Parathyroid adenoma (tissue), 2 donors: ENCODE measurements around the gene TMED1.
A peak's percentile ranks its signal among the peaks of the same experiment; 100 is the strongest.
"Not testable (repeated sequence)": the region's sequence is repeated elsewhere in the genome, so short reads cannot be mapped to it uniquely, and the experiment has no call there.

Experiments used
- H2AFZ ChIP-seq: fragments of 300-600 bp; sonication (generic); one replicate; pipeline ENCODE4 v1.7.0; 2017; ENCODE audit warnings: antibody characterized with exemption, mild to moderate bottlenecking
- H3K27ac ChIP-seq: fragments of 300-600 bp; sonication (generic); one replicate; pipeline ENCODE4 v1.7.0; 2017
- H3K27me3 ChIP-seq: fragments of 300-600 bp; sonication (generic); one replicate; pipeline ENCODE4 v1.7.0; 2017; ENCODE audit warnings: low read length; ENCODE audit not compliant: control insufficient read depth, insufficient read depth
- H3K36me3 ChIP-seq: fragments of 300-600 bp; sonication (generic); one replicate; pipeline ENCODE4 v1.7.0; 2017; ENCODE audit warnings: low read length; ENCODE audit not compliant: control insufficient read depth, insufficient read depth
- H3K4me1 ChIP-seq: fragments of 300-600 bp; sonication (generic); one replicate; pipeline ENCODE4 v1.7.0; 2017; ENCODE audit warnings: control low read depth
- H3K4me2 ChIP-seq: fragments of 300-600 bp; sonication (generic); one replicate; pipeline ENCODE4 v1.7.0; 2017; ENCODE audit warnings: low read length
- H3K4me3 ChIP-seq: fragments of 300-600 bp; sonication (generic); one replicate; pipeline ENCODE4 v1.7.0; 2017; ENCODE audit warnings: low read depth, low read length
- H3K79me2 ChIP-seq: fragments of 300-600 bp; sonication (generic); one replicate; pipeline ENCODE4 v1.7.0; 2017; ENCODE audit warnings: control low read depth
- H3K9ac ChIP-seq: fragments of 300-600 bp; sonication (generic); one replicate; pipeline ENCODE4 v1.7.0; 2017; ENCODE audit warnings: mild to moderate bottlenecking
- H3K9me3 ChIP-seq: fragments of 300-600 bp; sonication (generic); one replicate; pipeline ENCODE4 v1.7.0; 2017; ENCODE audit warnings: low read length; ENCODE audit not compliant: control insufficient read depth
- CTCF ChIP-seq: fragments of 300-600 bp; sonication (generic); IDR thresholded peaks from one replicate; pipeline ENCODE4 v1.7.0; 2017; ENCODE audit warnings: antibody characterized with exemption, mild to moderate bottlenecking
- donor health status: primary hyperparathyroidism.

TMED1 gene

GRCh38 chr19:10862561-10863106 lies 26.6 kb upstream of the TMED1 start:
- Histone ChIP-seq H3K9ac (no peak overlapping the region), H2AFZ (peak overlapping the region; percentile 24), H3K4me2 (no peak overlapping the region), H3K4me1 (no peaks in the 10 kb centered on the region), H3K27ac (no peak overlapping the region), H3K79me2 (no peaks in the 10 kb centered on the region), H3K36me3 (no peaks in the 10 kb centered on the region), H3K9me3 (no peaks in the 10 kb centered on the region), H3K4me3 (no peak overlapping the region), H3K27me3 (no peaks in the 10 kb centered on the region)
- TF ChIP-seq CTCF: no peak

GRCh38 chr19:10861103-10861651 lies 25.2 kb upstream of the TMED1 start:
- no peak overlapping the region for H3K27ac ChIP-seq
- no peaks in the 10 kb centered on the region for H3K27me3 ChIP-seq
- H2AFZ ChIP-seq: no peak overlapping the region
- no peak overlapping the region for H3K9ac ChIP-seq
- H3K4me2 ChIP-seq: no peak overlapping the region
- TF ChIP-seq CTCF: peak; percentile 17
- H3K36me3 ChIP-seq: no peaks in the 10 kb centered on the region
- H3K4me3 ChIP-seq: no peak overlapping the region
- no peaks in the 10 kb centered on the region for H3K79me2 ChIP-seq
- no peaks in the 10 kb centered on the region for H3K4me1 ChIP-seq
- H3K9me3 ChIP-seq: no peaks in the 10 kb centered on the region

- no peaks in the 10 kb centered on the region for H3K9me3 ChIP-seq
- H3K4me1 ChIP-seq: no peaks in the 10 kb centered on the region
- H3K36me3 ChIP-seq: no peaks in the 10 kb centered on the region
- no peaks in the 10 kb centered on the region for H3K79me2 ChIP-seq
- no peaks in the 10 kb centered on the region for H3K27me3 ChIP-seq
- no peak overlapping the region for H3K9ac ChIP-seq
- H3K4me3 ChIP-seq: no peak overlapping the region
- H2AFZ ChIP-seq: no peak overlapping the region
- no peak overlapping the region for H3K27ac ChIP-seq
- H3K4me2 ChIP-seq: no peak overlapping the region
- peak; percentile 20 for TF ChIP-seq CTCF
Observed at GRCh38 chr19:10858204-10858828, 22.3 kb upstream of the TMED1 start.

GRCh38 chr19:10856899-10857298 lies 20.9 kb upstream of the TMED1 start:
- not testable (repeated sequence) for H3K4me1 ChIP-seq, H3K27me3 ChIP-seq, H3K9me3 ChIP-seq, H3K36me3 ChIP-seq, H3K4me3 ChIP-seq, H2AFZ ChIP-seq, H3K4me2 ChIP-seq, H3K9ac ChIP-seq, H3K79me2 ChIP-seq, H3K27ac ChIP-seq

- no peaks in the 10 kb centered on the region for H3K36me3 ChIP-seq
- H3K4me1 ChIP-seq: no peaks in the 10 kb centered on the region
- no peaks in the 10 kb centered on the region for H3K9me3 ChIP-seq
- no peak overlapping the region for H3K4me3 ChIP-seq
- no peak overlapping the region for H3K27ac ChIP-seq
- H3K27me3 ChIP-seq: no peaks in the 10 kb centered on the region
- peak; percentile 32 for TF ChIP-seq CTCF
- H3K9ac ChIP-seq: no peak overlapping the region
- no peak overlapping the region for H3K4me2 ChIP-seq
- no peaks in the 10 kb centered on the region for H3K79me2 ChIP-seq
- H2AFZ ChIP-seq: no peak overlapping the region
Observed at GRCh38 chr19:10855879-10856522, 20.0 kb upstream of the TMED1 start.
